HG02885 (cell line): Measurements from ENCODE around the gene HNRNPLL.

Experiments
- ATAC-seq: cut with Tn5 transposase; IDR thresholded peaks from one replicate; pipeline ENCODE4 v1.9.1; 2021; ENCODE audit warnings: mild to moderate bottlenecking; ENCODE audit not compliant: unreplicated experiment, poor library complexity

HNRNPLL gene

DNA sequence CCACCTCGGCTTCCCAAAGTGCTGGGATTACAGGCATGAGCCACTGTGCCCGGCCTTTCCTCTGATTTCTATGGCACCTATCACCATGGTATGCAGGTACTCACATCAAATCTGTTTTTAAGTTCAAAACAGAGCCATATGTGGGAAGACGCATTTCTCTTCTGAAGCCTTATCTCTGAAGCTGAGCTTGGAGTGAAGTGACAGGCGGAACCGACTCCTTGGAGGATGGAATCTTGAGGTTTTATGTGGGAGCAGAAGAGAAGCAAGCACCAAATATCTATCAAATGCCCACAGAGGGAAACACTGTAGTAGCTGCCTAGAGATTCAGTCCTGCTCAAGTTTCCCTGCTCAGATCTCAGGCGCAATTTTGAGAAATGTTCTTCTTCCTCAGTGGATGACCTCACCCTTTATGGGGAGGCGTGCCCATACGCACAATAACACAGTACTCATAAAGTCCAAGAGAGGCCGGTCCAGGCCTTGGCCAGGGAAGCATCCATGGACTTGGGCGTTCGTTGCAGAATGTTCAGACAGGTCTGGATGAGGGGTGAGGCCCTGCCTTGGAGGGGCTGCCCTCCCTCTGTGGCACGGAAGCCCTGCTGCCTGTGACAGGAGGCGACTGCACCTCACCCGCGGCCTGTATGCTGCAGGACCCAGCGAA is 67.9 kb downstream of the HNRNPLL start:
- ATAC-seq: no peak

DNA sequence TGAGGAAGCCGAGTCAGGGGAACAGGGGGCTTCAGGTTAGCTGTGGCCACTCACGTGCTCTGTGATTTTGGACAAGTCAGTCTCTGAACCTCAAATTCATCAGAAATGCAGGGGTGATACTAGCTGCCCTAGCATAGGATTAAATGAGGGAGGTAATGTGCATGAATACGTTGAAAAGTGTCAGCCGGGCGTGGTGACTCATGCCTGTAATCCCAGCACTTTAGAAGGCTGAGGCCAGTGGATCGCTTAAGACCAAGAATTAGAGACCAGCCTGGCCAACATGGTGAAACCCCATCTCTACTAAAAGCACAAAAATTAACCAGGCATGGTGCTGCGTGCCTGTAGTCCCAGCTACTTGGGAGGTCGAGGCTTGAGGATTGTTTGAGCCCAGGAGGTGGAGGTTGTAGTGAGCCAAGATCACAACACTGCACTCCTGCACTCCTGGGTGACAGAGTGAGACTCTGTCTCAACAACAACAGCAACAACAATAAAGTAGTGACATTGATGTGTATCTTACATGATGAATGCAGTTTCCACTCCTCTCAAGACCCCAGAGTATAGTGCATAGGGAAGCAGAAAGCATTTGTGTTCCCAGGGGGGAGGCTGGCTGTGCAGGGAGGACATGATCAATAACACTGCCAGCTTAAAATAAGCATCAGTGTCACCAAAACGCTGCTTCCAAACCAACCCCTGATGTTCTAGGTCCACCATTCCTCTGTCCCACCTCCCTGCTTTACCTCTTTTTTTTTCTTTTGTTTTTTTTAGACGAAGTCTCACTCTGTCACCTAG is 68.8 kb downstream of the HNRNPLL start:
- no peak for ATAC-seq

DNA sequence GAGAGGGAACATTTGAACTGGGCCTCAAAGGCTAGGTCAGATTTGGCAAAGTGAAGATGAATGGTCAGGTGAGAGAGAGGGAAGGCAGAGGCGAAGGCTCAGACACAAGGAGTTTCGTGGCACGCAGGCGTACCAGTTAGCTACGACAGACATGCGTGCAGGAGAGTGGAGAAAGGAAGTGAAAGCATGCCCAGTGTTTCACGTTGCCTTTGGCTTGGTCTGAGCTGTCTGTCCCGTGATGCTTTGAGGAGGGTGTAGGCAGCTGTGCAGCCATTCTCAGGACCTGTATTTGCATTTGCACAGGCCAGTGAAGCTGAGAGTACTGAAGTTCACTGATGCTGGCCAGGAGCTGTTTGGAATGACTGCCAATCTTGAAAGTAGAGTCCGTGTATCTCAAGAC is 69.5 kb downstream of the HNRNPLL start:
- peak; percentile 97 for ATAC-seq

- no peak for ATAC-seq
These were observed 70.4 kb downstream of the HNRNPLL start for GRCh38 chr2:38532366-38532765.

DNA sequence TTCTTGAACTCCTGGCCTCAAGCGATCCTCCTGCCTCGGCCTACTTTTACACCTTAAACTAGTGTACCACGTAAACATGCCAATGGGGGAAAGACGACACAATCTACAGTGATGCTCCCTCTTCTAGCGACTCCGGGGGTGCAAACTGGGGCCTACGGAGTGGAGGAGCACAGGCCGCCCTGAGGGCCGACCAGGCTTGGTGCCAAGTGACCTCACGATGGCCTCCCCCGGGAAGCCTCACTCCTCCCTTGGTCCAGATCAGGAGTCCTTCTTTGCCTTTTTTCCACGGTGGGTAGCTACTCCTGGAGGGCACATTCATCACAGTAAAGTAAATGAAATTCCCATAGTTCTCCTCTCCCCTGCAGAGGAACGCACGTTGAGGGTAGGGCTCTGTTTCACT is 73.5 kb downstream of the HNRNPLL start:
- no peak for ATAC-seq

GRCh38 chr2:38528534-38528933 is 74.2 kb downstream of the HNRNPLL start:
- no peak for ATAC-seq

DNA sequence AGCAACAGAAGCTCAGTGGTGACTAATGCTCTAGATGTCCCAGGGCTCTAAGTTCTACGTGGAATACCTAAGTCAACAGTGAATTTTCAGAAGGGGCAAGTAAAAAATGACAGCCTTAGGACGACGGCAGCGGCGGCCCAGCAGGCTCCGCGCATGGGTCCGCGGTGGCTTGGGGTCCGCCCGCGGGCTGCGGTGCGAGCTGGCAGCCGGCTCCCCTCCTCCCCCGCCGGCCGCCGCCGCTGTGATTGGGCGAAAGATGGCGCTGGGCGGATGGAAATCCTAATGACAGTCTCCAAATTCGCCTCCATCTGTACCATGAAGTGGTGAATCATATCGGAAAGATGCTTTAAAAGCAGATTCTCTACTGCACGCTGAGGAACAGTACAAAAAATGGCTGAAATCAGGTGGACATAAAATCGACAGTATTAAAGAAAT is 74.7 kb downstream of the HNRNPLL start:
- ATAC-seq: no peak

DNA sequence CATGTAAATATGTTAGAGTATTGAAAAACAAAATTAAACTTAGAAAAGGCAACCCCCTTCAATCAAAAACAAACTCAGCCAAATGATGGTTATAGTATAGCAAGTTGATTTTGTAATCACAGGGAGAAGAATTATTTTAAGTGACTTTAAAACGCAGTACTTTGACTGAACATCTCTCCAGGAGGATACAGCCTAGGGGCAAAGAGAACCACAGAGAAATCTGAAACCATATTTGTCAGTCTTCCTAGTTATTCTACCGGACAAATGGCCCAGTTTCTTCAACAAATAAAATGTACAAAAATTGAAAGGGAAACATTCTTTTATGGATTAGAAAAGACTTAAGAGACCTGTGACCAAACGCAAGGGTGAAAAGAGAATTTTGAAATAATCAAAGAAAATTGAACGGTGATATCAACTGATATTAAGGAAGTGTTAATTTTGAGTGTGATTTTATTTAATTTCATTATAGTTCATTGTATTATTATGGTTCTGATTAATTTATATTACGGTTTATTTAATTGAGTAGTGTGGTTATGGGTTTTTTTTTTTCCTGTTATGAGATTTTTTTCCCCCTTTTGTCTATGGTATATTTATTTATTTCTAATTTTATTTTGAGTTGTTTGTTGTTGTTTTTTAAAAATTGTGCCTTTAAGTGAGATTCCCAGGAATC is 75.3 kb downstream of the HNRNPLL start:
- no peak for ATAC-seq

GRCh38 chr2:38526195-38526594 is 76.5 kb downstream of the HNRNPLL start:
- no peak for ATAC-seq

DNA sequence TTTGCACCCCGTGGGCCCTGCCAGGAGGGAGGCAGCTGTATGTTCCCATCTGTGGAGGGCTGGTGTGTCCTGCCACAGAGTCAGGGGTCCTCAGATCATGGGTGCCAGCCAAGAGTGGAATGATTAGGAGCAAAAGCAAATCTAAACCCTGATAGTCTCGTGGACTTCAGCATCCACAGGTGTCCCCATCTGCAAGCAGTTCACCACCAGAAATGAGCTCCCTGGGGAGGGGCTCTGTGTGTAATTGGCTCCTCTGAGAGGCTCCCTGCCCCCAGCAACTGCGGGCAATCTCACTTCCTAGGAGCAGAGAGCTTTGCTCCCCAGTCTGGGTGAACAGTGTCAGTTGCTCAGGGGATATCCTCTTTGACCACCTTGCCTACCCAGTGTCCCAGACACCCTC is 78.1 kb downstream of the HNRNPLL start:
- ATAC-seq: no peak

DNA sequence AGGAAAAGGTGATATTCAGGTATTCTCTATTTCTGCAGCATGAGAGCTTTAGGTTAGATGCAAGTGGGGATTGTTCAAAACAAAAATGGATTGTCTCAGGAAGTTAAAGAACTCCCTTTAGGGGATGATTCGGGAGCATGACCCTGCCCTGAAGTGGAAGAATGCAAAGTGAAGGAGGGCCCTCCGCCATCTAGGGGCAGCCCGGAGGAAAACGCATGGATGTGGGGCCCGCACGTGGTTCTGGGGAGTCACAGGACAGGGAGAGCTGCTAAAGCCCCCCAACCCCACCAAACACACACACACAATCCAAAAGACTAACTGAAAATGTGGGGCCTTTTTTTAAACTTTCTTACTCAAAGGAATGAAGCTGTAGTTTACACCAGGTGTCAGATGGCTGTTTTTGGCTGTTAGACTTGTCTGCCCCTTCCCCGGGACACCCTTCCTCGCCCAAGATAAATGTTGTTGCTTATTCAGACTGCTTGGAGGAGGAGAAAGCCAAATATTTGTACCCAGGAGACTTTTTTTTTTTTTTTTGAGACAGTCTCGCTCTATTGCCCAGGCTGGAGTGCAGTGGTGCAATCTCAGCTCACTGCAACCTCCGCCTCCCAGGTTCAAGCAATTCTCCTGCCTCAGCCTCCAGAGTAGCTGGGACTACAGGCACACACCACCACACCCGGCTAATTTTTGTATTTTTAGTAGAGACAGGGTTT is 78.8 kb downstream of the HNRNPLL start:
- no peak for ATAC-seq

DNA sequence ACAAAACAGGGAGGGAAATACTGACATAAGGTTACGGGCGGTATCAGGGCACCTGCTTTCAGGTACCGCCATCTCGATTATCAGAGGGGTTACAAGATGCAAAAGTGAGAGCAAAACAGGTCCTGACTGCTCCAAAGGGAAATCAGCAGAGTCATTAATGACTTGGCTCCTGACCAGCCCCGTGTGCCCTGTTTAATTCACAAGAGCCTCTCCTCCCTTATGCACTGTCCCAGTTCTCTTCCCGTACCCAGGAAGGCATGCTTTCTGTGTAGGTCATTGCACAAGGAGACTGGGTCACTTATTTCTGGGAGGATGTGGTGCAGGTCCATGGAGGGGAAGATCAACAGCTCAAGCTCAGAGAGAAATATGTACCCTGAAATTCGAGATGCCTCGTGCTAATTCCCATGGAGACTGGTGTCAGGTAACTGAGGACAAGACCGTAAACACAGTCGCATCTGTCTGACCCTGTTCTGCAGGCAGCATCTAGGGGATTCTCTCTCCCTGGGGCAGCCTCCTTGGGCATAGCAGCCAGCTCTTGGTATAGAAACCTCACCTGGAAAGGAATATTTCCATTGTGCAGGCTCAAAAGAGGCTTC is 79.9 kb downstream of the HNRNPLL start:
- no peak for ATAC-seq

- no peak for ATAC-seq
These were observed 80.9 kb downstream of the HNRNPLL start for GRCh38 chr2:38521835-38522234.

DNA sequence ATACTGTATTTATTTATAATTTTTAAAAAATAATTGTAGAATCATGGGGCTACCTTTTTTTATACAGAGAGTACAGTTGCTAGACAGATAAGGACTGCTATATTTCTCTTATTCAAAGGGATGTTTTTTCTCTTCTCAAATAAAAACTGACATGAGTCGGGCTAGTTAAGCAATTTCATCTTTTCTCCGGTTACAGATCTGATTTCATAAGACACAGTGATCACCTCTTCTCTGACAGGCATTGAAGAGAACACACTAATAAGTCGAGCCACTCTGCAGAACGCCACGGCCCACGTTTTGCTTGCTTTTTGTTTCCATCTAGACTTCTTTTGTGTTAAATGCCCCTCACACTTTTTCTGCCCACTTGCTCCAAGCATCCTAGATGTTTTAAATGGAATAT is 85.4 kb downstream of the HNRNPLL start:
- ATAC-seq: no peak

DNA sequence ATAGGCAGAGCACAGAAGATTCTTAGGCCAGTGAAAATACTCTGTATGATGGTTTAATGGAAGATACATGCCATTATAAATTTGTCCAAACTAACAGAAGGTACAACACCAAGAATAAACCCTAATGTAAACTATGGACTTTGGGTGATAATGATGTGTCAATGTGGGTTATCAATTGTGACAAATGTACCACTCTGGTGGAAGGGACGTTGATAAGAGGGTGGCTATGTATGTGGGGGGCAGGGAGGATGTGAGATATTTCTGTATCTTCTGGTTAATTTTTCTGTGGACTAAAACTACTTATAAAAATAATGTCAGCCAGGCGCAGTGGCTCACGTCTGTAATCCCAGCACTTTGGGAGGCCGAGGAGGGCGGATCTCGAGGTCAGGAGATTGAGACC is 86.2 kb downstream of the HNRNPLL start:
- ATAC-seq: no peak

- ATAC-seq: no peak
These were observed 86.6 kb downstream of the HNRNPLL start for GRCh38 chr2:38516122-38516521.

DNA sequence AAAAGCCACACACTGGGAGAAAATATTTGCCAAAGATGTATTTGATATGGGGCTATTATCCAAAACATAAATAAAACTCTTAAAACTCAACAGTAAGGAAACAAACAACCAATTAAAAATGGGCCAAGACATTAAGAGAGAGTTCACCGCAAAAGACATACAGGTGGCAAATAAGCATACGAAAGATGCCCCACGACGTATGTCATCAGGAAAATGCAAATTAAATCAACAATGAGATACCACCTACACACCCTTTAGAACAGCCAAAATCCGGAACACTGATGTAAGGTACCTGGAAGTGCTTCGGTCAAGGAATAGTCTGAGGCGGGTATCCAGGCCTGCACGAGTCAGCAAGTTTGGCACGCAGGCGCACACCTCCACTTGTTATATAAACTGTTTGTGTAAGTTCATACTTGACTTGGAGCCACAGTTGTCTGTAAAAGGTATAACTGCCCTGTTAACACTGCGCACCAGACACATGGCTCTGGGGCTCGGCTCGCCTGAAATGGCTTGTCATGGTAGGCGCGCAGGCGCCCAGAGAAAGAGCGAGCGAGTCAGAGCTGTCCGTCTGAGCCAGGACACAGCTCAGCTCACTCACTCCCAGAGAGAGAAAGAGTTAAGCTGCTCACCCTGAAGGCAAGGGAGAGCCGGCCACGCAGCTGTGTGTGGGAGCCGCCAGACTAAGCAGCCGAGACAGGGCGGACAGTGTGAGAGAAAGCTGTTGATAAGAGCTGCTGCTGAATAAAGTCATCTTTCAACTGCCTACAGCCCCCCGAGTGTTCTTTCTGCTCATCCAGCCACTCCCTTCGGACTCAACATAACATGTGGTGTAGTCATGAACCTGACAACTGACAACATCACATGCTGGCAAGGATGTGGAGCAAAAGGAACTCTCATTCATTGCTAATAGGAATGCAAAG is 87.3 kb downstream of the HNRNPLL start:
- ATAC-seq: no peak

GRCh38 chr2:38514603-38515154 is 88.0 kb downstream of the HNRNPLL start:
- ATAC-seq: no peak

DNA sequence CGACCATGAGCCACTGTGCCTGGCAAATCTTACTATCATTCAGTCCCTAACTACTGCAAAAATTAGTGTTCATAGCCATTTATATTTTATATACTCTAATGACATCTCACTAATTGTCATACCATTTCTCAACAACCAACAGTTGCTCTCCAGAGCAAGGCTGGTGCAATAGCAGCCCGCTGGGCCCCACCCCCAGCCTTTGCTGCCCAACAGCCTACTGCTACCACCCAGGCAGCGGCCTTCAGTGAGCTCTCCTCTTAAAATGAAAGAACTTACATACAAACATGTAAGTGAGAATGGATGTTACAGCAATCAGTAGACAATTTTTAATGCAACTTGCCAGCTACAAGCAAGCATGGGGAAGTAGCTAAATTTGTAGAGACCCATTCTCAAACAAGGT is 90.5 kb downstream of the HNRNPLL start:
- no peak for ATAC-seq
